Neural cell (in vitro differentiated cells): ENCODE data around the gene CANT1. TPM values are rescaled to one million over a fixed set of nuclear protein-coding genes. Genes with fewer than 3 reads are reported as not detected.

ENCODE experiments used
- H2AFZ ChIP-seq: fragments of 200-600, 300-800 bp; sonication (generic), shearing (Covaris generic); 2 replicates; pipeline ENCODE4 v1.6.0; 2014; ENCODE audit warnings: low read depth, mild to moderate bottlenecking, antibody characterized with exemption, low read length, moderate library complexity
- H3F3A ChIP-seq: fragments of 200-600 bp; shearing (Covaris generic); 2 replicates; pipeline ENCODE4 v1.6.1; 2016; ENCODE audit warnings: mild to moderate bottlenecking, moderate library complexity, mixed read lengths, antibody characterized with exemption, low read length; ENCODE audit not compliant: insufficient read depth, poor library complexity, severe bottlenecking
- H3K27ac ChIP-seq: fragments of 200-600, 300-800 bp; sonication (generic), shearing (Covaris generic); 2 replicates; pipeline ENCODE4 v1.5.1; 2014; ENCODE audit warnings: mild to moderate bottlenecking, low read length, moderate library complexity
- H3K27me3 ChIP-seq: fragments of 300-800, 200-600 bp; sonication (generic), shearing (Covaris generic); 2 replicates; pipeline ENCODE4 v1.6.0; 2014; ENCODE audit warnings: mild to moderate bottlenecking, low read depth, low read length, moderate library complexity; ENCODE audit not compliant: insufficient read depth
- H3K36me3 ChIP-seq: fragments of 300-800, 200-600 bp; sonication (generic), shearing (Covaris generic); 2 replicates; pipeline ENCODE4 v1.5.1; 2014; ENCODE audit warnings: mild to moderate bottlenecking, antibody characterized with exemption, low read length, moderate library complexity; ENCODE audit not compliant: insufficient read depth
- H3K4me2 ChIP-seq: fragments of 300-800, 200-600 bp; sonication (generic), shearing (Covaris generic); 2 replicates; pipeline ENCODE4 v1.6.0; 2014; ENCODE audit warnings: mild to moderate bottlenecking, low read length
- H3K4me3 ChIP-seq: fragments of 300-800, 200-600 bp; sonication (generic), shearing (Covaris generic); 2 replicates; pipeline ENCODE4 v1.5.1; 2014; ENCODE audit warnings: mild to moderate bottlenecking, low read length, moderate library complexity
- H3K79me2 ChIP-seq: fragments of 200-600 bp; shearing (Covaris generic); replicated peaks from 2 replicates; pipeline ENCODE4 v1.6.0; 2014; ENCODE audit warnings: mild to moderate bottlenecking, low read length, moderate library complexity; ENCODE audit not compliant: insufficient read depth
- H3K9ac ChIP-seq: fragments of 300-800, 200-600 bp; sonication (generic), shearing (Covaris generic); 2 replicates; pipeline ENCODE4 v1.6.1; 2016; ENCODE audit warnings: mild to moderate bottlenecking, low read length, mixed read lengths
- H3K9me2 ChIP-seq: fragments of 200-600 bp; shearing (Covaris generic); 2 replicates; pipeline ENCODE4 v1.6.1; 2016; ENCODE audit warnings: mild to moderate bottlenecking, low read length, mixed read lengths; ENCODE audit not compliant: insufficient read depth
- H3K9me3 ChIP-seq: fragments of 200-600, 300-800 bp; sonication (generic), shearing (Covaris generic); 2 replicates; pipeline ENCODE4 v1.6.1; 2016; ENCODE audit warnings: mild to moderate bottlenecking, mixed run types, low read length, moderate library complexity, mixed read lengths
- H4K20me1 ChIP-seq: fragments of 200-600 bp; shearing (Covaris generic); 2 replicates; pipeline ENCODE4 v1.6.1; 2016; ENCODE audit warnings: mild to moderate bottlenecking, mixed run types; ENCODE audit not compliant: insufficient read depth
- CTCF ChIP-seq: fragments of 450-650 bp; IDR thresholded peaks from 2 replicates; pipeline ENCODE4 v1.5.1; 2014; ENCODE audit warnings: antibody characterized with exemption, mild to moderate bottlenecking, moderate library complexity; ENCODE audit not compliant: poor library complexity, severe bottlenecking
- EP300 ChIP-seq: fragments of 450-650 bp; conservative IDR thresholded peaks from 2 replicates; pipeline ENCODE4 v1.6.1; 2014; ENCODE audit warnings: antibody characterized with exemption, mild to moderate bottlenecking, moderate library complexity; ENCODE audit not compliant: poor library complexity, severe bottlenecking
- EZH2 ChIP-seq: fragments of 200-600, 300-800 bp; shearing (Covaris generic), sonication (generic); IDR thresholded peaks from 2 replicates; pipeline ENCODE4 v1.6.1; 2014; ENCODE audit warnings: antibody characterized with exemption, low read length, borderline replicate concordance, mild to moderate bottlenecking; ENCODE audit not compliant: insufficient read depth, poor library complexity, severe bottlenecking
- MXI1 ChIP-seq: fragments of 450-650 bp; conservative IDR thresholded peaks from 2 replicates; pipeline ENCODE4 v1.6.1; 2014; ENCODE audit warnings: antibody characterized with exemption, mild to moderate bottlenecking; ENCODE audit not compliant: poor library complexity, severe bottlenecking
- POLR2AphosphoS5 ChIP-seq: IDR thresholded peaks from 2 replicates; pipeline ENCODE4 v1.6.1; 2012
- RAD21 ChIP-seq: fragments of 450-650 bp; conservative IDR thresholded peaks from 2 replicates; pipeline ENCODE4 v1.6.1; 2014; ENCODE audit warnings: antibody characterized with exemption, mild to moderate bottlenecking, moderate library complexity
- REST ChIP-seq: IDR thresholded peaks from 2 replicates; pipeline ENCODE4 v1.6.1; 2012; ENCODE audit warnings: borderline replicate concordance
- SMC3 ChIP-seq: fragments of 450-650 bp; conservative IDR thresholded peaks from 2 replicates; pipeline ENCODE4 v1.6.1; 2014; ENCODE audit warnings: antibody characterized with exemption, mild to moderate bottlenecking, moderate library complexity; ENCODE audit not compliant: poor library complexity
- TAF1 ChIP-seq: IDR thresholded peaks from 2 replicates; pipeline ENCODE4 v1.6.1; 2012; ENCODE audit warnings: low read depth
- polyA plus RNA-seq: library from polyadenylated mRNA; depleted of rRNA; stranded (reverse); fragments of >200 nt; gene quantifications from 2 replicates; pipeline ENCODE4 v1.2.3, GENCODE V29; 2014

Gene CANT1
- polyA plus RNA-seq, 1 donor from 2014 or later = 17.7 TPM

- Histone ChIP-seq H3K9me3 (no peaks in the 10 kb centered on the region), H3K27ac (no peak overlapping the region), H3K9ac (no peak overlapping the region), H3K9me2 (no peaks in the 10 kb centered on the region), H2AFZ (no peak overlapping the region), H3K36me3 (no peaks in the 10 kb centered on the region), H3K4me3 (no peak overlapping the region), H3F3A (no peaks in the 10 kb centered on the region), H3K79me2 (no peaks in the 10 kb centered on the region), H3K4me2 (no peak overlapping the region), H4K20me1 (no peaks in the 10 kb centered on the region), H3K27me3 (peaks cover 22% of the 10 kb centered on the region)
- no peak for TF ChIP-seq MXI1
- no peak for TF ChIP-seq EZH2
- TF ChIP-seq CTCF = no peak
- no peak for TF ChIP-seq RAD21
- no peak for TF ChIP-seq POLR2AphosphoS5
- no peak for TF ChIP-seq EP300
- TF ChIP-seq SMC3 = no peak
- no peak for TF ChIP-seq TAF1
- no peak for TF ChIP-seq REST
These were observed 18.4 kb upstream of the CANT1 start for GRCh38 chr17:79027925-79028491.

GRCh38 chr17:79027274-79027924, 17.8 kb upstream of the CANT1 start:
- no peak overlapping the region for H3K9ac ChIP-seq
- no peaks in the 10 kb centered on the region for H3K9me3 ChIP-seq
- TF ChIP-seq TAF1 (no peak), SMC3 (no peak), CTCF (no peak), POLR2AphosphoS5 (no peak), EZH2 (no peak), RAD21 (no peak), MXI1 (no peak), EP300 (no peak), REST (no peak)
- H3K4me3 ChIP-seq = no peak overlapping the region
- H3K79me2 ChIP-seq = no peaks in the 10 kb centered on the region
- H2AFZ ChIP-seq = no peak overlapping the region
- H3F3A ChIP-seq = no peaks in the 10 kb centered on the region
- H3K27me3 ChIP-seq = peaks cover 24% of the 10 kb centered on the region
- no peak overlapping the region for H3K4me2 ChIP-seq
- H3K9me2 ChIP-seq = no peaks in the 10 kb centered on the region
- no peaks in the 10 kb centered on the region for H3K36me3 ChIP-seq
- H4K20me1 ChIP-seq = no peaks in the 10 kb centered on the region
- H3K27ac ChIP-seq = no peak overlapping the region
